NCI-H1417 treated with DMSO at 0.1 percent for 48 hours (cell line): ENCODE measurements around the gene CLSTN1.

Experiments
- DNase-seq: peaks from one replicate; lab custom pipeline; 2025; lab: John Stamatoyannopoulos, UW

Gene CLSTN1

GRCh38 chr1:9823943-9824701 lies at the start of gene CLSTN1:
Gene CLSTN1 (minus strand): TSS chr1:9823965. CDS start chr1:9823733, 232 bp downstream.
- DNase-seq: peak; percentile 10

- DNase-seq: no peak
These were observed 49.6 kb upstream of the CLSTN1 start for GRCh38 chr1:9873385-9873784.

DNA sequence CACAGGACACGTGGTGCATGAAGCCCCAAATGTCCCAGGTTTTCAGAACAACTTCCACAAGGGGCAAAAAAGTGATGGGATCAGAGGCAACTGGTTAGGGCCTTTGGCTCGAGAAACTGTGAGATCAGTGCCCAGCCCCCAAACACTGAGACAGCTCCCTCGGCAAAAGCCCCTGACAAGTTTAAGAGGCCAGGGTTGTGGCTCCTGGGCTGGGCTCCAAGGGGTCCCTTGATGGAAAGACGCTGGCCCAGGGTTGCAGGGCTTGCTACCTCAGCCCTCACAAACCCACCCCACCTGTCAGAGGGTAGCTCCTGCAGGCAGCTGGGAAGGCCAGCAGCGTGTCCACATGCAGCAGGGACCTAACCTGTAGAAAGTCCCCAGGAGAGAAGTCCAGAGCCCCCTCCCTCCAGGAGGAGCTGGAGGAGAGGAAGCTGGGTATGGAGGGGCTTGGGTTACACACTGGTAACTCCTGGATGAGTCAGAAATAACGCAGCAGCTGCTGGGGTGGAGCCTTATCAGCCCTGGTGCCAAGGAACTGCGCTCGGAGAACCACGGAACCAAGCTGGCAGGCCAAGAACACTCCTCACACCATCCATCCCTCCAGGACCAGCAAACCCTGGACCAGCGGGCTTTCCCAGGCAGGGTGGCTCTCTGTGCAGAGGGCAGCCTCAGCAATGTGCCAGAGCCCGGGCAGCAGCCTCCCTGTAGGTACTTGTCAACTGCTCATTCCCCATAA lies 48.8 kb upstream of the CLSTN1 start:
- DNase-seq: no peak

GRCh38 chr1:9871707-9872425 lies 48.1 kb upstream of the CLSTN1 start:
- DNase-seq: no peak

DNA sequence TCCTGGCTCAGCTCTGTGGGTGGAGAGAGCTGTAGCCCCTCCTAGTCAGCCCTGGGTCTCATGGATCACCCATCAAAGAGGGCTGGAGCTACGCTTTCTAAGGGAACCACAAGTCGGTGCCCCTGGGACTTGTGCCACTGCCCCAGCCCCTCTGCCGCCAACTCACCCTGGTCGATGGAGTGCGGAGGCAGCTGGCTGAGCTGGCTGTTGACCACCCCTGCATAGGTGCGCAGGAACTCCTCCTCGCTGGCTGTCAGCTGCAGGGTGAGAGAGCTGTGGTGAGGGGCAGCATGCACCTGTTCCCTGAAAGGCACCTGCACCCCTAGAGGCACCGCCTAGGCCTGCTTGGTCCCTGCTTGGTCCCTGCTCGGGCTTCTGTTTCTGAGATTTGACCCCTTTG lies 47.3 kb upstream of the CLSTN1 start:
- DNase-seq: no peak

DNA sequence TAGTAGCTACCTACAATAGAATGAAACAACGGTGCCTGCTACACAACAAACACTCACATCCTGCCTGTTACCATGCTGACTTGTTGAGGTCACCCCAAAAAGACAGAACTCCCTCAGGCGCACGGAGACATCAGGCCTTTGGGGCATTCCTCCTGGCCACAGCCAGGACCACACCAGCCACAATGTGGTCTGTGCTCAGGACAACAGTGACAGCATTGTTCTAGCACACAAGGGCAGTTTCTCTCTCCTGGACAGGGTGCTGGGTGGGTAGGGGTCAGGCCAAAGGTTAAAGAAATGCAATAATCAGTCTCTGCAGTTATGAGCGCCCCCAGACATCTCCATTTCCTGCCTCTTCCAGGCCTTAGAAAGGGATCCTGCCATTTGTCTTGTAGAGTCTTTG lies 46.8 kb upstream of the CLSTN1 start:
- no peak for DNase-seq

DNA sequence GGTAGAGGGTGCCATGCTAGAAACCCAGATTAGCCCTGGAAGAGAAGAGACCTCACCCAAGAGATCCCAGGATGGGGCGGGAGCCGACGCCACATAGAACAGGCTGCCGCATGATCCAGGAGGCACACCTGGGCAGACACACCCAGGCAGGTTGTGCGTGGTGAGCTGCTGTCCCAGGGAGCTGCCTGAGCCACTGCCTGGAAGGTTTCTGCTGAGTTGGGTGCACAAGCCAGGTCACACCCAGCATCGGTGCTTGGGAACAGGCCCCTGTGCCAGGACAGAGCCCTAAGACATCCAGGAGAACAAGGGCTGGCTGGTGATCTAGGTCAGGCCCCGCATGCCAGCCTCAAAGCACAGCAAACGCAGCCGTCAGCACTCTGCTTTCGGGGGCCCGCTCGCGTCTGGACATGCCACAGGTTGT lies 46.1 kb upstream of the CLSTN1 start:
- DNase-seq: no peak

GRCh38 chr1:9868244-9868590 lies 44.5 kb upstream of the CLSTN1 start:
- no peak for DNase-seq

DNA sequence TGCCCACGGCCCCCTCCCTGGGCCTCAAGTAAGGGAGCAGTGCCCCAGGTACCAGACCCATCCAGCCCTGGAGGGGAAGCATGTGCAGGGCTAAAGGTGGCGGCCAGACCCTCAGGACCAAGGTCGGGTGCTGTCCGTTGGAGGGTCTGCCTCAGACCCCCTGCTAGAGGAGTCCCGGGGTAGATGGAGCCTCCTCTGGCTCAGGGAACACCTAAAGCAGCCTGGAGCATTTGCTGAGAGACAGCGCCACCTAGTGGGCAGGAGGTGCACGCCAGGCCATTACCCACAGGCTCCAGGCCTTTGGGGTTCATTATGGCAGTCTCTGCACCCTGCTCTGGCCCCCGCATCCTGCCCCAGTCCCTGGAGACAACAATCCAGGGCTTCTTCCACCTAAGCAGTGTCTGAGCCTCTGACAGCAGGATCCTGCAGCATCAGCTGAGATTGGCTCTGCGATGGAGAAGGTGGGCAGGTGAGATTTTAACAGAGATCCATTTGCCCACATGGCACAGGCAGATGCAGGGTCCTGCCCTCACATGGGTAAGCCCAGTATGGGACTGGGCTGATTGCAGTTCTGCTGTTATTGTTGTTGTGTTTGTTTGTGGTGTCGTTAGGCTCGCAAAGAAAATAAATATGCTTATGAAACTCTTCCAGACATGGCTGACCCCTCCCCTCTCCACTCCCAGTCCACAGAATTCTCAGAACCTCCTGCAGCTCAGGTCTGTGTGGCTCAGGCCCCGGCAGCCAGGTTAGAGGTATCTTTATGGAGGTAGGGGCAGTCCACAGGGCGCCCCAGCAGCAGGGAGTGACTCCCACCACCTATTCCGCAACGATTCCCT lies 43.9 kb upstream of the CLSTN1 start:
- no peak for DNase-seq

- DNase-seq: no peak
These were observed 43.1 kb upstream of the CLSTN1 start for GRCh38 chr1:9866836-9867235.

DNA sequence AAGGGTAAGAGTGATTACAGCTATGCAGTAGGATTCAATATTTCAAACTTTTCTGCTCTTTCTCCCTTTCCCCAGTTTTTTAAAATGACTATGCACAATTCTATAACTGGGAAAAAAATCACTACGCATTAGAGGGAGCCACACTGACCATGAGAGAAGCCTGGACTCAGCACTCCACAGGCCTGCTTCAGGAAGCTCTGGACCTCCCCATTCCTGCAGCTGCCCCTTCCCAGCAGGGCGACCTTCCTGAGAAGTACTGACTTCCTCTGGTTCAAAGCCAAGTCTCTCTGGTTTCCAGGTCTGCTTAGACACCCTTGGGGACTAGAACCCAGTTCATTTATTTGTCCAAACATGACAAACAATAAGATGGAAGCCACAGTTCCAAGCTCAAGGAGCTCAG lies 42.0 kb upstream of the CLSTN1 start:
- DNase-seq: no peak

DNA sequence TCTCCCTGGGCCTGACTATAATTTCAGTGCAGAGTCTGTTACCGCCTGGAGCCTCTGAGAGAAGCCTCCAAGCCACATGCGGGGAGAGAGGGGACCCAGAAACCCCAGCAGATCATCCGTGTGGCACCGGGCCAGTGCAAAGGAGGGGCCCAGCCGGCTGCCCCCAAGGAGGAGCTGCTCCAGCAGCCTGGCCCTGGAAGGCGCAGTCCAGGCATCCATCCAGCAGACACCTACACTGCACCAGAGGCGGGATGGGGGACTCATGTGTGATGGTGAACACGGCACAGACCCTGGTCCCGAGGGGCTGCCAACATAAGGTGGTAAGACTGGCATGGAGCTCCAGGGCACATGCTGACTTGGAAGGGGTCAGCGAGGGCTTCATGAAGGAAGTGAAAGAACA lies 39.6 kb upstream of the CLSTN1 start:
- DNase-seq: no peak

DNA sequence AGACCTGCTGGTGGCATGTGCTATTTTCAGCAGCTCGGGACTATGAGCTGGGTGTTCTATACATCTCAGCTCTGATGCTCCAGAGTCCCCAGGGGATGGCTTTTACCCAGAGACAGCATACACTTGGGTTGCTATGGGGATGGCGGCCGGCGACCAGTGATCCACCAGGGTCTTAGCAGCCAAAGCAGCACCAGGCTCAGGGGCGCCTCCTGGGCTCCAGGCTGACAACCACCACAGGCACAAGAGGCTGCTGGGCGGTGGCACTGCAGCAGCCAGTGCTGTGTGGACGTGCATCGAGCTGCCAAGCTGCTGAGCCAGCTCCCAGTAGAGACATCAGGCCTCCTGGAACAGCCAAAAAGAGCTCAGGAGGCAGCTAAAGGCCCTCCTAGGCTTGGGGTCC lies 37.6 kb upstream of the CLSTN1 start:
- DNase-seq: no peak

GRCh38 chr1:9860887-9861286 lies 37.1 kb upstream of the CLSTN1 start:
- no peak for DNase-seq

- no peak for DNase-seq
These were observed 35.7 kb upstream of the CLSTN1 start for GRCh38 chr1:9859281-9860014.

DNA sequence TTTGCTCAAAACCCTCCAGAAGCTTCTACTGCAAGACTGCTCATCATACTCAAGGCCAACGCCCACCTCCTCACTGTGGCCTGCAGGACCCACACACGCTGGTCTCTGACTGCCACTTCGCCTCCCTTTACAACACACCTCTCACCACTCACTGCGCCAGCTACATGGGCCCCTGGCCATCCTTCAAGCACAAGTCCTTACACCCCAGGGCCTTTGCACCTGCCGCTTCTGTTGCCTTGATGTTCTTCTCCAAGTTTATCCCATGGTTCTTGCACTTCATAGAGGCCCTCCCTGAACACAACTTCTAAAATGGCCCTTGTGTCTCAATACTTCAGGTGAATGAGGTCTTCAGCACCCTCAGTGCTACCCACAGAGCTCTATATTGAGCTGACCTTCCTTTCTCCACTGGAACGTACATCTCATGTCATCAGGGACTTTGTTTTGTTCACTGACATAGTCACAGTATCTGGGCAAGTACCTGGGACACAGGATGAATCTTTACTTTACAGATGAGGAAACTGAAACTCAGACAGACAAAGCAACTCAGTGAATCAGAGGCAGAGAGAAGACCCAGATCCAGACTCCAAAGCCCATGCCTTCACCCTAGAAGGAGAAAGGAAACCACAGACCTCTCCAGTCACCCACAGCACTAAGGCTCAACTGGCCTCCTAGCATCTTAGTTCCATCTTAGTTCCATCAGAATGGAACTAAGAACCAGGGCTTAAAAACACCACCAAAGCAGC lies 34.7 kb upstream of the CLSTN1 start:
- DNase-seq: no peak

GRCh38 chr1:9855186-9855585 lies 31.4 kb upstream of the CLSTN1 start:
- no peak for DNase-seq

DNA sequence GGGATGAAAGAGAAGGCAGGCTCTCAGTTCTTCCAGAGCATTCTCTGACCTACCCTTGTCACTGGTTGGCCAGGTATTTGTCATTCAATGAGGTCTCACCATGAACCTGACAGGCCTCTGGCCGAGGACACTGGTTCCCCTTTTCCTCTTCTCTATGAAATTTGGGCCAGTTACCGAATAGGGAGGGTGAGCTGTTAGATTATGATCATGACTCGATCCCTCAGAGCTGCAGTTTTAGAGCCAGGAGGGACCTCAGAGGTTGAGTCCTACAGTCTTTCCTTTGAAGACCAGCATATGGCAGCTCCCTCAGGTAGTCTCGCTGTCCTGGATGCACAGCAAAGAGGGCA lies 29.5 kb upstream of the CLSTN1 start:
- DNase-seq: no peak

DNA sequence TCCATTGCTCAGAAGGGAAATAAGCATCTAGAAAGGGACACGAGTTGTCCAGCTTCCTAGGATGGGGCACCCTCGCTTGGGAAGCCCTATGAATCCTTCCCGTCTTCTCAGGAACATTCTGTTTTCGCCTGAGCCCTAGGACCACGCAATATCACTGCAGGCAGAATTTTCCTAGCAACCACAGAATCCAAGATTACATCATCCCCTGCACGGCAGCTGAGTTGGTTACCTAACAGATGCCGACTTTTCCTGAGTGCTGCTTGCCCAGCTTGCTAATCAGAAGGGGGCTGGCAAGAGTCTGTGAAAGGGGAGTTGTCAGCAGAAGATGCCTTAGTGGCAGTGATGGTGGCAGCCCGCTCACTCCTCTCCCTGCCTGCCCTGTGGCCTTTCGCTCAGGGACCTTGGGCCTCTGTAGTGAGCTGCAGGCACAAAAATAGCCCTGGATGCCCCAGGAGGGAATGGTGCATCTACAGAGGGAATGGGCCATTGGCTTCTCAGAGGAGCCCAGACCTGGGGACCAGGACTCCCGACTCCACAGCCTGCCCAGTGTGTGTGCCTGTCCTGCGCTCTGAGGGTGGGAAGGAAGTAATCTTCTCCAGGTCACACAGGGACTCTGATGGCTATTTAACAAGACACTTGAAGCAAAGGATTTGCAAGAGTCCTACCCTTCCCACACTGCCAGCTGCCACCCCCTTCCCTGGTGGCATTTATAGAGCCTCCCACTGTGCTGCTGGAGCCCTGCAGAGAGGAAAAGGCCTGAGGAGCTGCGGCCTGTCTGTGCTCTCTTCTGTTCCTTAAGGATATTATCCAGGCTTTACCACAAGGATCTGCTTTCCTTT lies 28.9 kb upstream of the CLSTN1 start:
- DNase-seq: no peak

DNA sequence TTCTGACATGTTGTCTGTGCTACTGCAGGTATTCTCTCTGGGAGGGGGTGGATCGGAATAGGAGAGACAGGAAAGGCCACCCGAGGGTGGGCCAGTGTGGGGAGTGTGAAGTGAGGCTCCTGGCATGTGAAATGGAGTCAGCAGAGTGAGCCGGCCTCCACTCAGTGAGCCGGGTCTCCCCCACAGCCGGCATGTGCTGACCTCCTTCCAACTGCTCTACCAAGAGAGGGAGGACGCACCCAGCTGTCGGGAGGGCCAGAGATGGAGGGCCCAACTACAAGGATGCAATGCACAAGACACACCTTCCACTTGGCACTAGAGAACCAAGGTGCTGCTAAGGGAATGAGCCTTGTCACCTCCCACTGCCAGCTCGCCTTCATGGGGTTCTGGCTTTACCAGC lies 28.2 kb upstream of the CLSTN1 start:
- no peak for DNase-seq
